ENCODE data around the gene LARP4B. TPM values are rescaled to one million over a fixed set of nuclear protein-coding genes. Genes with fewer than 3 reads are reported as not detected.

Gene LARP4B
- polyA plus RNA-seq, 2 of the 4 experiments (the other 2 are of a cell fraction), result 25.5 to 54.2 TPM

GRCh38 chr10:821322-821721 lies 110.2 kb downstream of the LARP4B start:
- 96% methylated on average over 5 of the region's 5 CpGs for WGBS (ENCODE audit: missing lambda C conversion rate)
- Histone ChIP-seq H3K4me3 (no peak overlapping the region), H3K27ac (no peak overlapping the region), H3K4me1 (no peaks in the 10 kb centered on the region), H3K4me2 (no peak overlapping the region), H3K9me3 (no peaks in the 10 kb centered on the region)
- no peak for ATAC-seq
- DNase-seq (ENCODE audit: low read depth in 1 of 2, low spot score in 1 of 2), result no peak
- ChIA-PET CTCF (interaction anchor here (1.9 kb wide), 1 partner anchor 32 kb away, joined by 7 read pairs; no protein-coding TSS in a partner anchor), POLR2A (no interaction called here)
- TF ChIP-seq CHD2 (IDR thresholded peaks at IDR 0.05; ENCODE audit: low read length, partially characterized antibody), result no peak
- TF ChIP-seq ZSCAN20 (CRISPR knock-in tag; IDR thresholded peaks at IDR 0.05), result no peak
- TF ChIP-seq MAX (IDR thresholded peaks at IDR 0.05), result no peak
- no peak for TF ChIP-seq CTCF (IDR thresholded peaks at IDR 0.05)
- no peak for TF ChIP-seq HOXA7 (CRISPR knock-in tag; IDR thresholded peaks at IDR 0.05)
- TF ChIP-seq HMGXB4 (CRISPR knock-in tag; IDR thresholded peaks at IDR 0.05; ENCODE audit: borderline replicate concordance), result no peak
- no peak for TF ChIP-seq USF2 (IDR thresholded peaks at IDR 0.05)
- TF ChIP-seq FOXS1 (CRISPR knock-in tag; IDR thresholded peaks at IDR 0.05), result no peak
- TF ChIP-seq CHD4 (IDR thresholded peaks at IDR 0.05; ENCODE audit: borderline replicate concordance), result no peak
- TF ChIP-seq MAFK (IDR thresholded peaks at IDR 0.05; ENCODE audit: partially characterized antibody), result no peak
- no peak for TF ChIP-seq TP53 (CRISPR knock-in tag; IDR thresholded peaks at IDR 0.05)
- no peak for TF ChIP-seq E2F6 (IDR thresholded peaks at IDR 0.05; ENCODE audit: borderline replicate concordance, low read depth)
- TF ChIP-seq BHLHE40 (IDR thresholded peaks at IDR 0.05; ENCODE audit: low read depth, low read length), result no peak
- FAIRE-seq, result no peak

GRCh38 chr10:819816-820215 lies 111.7 kb downstream of the LARP4B start:
- Histone ChIP-seq H3K27ac (no peak overlapping the region), H3K9me3 (no peaks in the 10 kb centered on the region), H3K4me1 (no peaks in the 10 kb centered on the region), H3K4me2 (no peak overlapping the region), H3K4me3 (no peak overlapping the region)
- FAIRE-seq (no peak), ATAC-seq (no peak), DNase-seq (ENCODE audit: low read depth in 1 of 2, low spot score in 1 of 2) (no peak)
- 94% methylated on average over 8 of the region's 8 CpGs for WGBS (ENCODE audit: missing lambda C conversion rate)
- ChIA-PET POLR2A (no interaction called here), CTCF (no interaction called here)
- TF ChIP-seq FOSB (CRISPR knock-in tag; IDR thresholded peaks at IDR 0.05), result no peak
- no peak for TF ChIP-seq BCL3 (IDR thresholded peaks at IDR 0.05)
- no peak for TF ChIP-seq SMC3 (IDR thresholded peaks at IDR 0.05)
- no peak for TF ChIP-seq BHLHE40 (IDR thresholded peaks at IDR 0.05; ENCODE audit: low read depth, low read length)
- TF ChIP-seq ESRRA (IDR thresholded peaks at IDR 0.05; ENCODE audit: borderline replicate concordance, low read length), result no peak

GRCh38 chr10:819326-819725 lies 112.2 kb downstream of the LARP4B start:
- WGBS (ENCODE audit: missing lambda C conversion rate), result 77% methylated on average over 9 of the region's 9 CpGs
- ChIA-PET CTCF (no interaction called here), POLR2A (no interaction called here)
- no peak for ATAC-seq
- Histone ChIP-seq H3K4me1 (no peaks in the 10 kb centered on the region), H3K4me2 (no peak overlapping the region), H3K9me3 (no peaks in the 10 kb centered on the region), H3K27ac (no peak overlapping the region), H3K4me3 (no peak overlapping the region)
- no peak for DNase-seq (ENCODE audit: low read depth in 1 of 2, low spot score in 1 of 2)
- no peak for FAIRE-seq
- TF ChIP-seq ZC3H11A (IDR thresholded peaks at IDR 0.05) (no peak), HOXB5 (CRISPR knock-in tag; IDR thresholded peaks at IDR 0.05) (no peak), ELK1 (IDR thresholded peaks at IDR 0.05; ENCODE audit: low read depth, low read length) (no peak), MAX (IDR thresholded peaks at IDR 0.05) (no peak), CHD4 (IDR thresholded peaks at IDR 0.05; ENCODE audit: borderline replicate concordance) (no peak), MYC (IDR thresholded peaks at IDR 0.05; ENCODE audit: borderline replicate concordance, low read length) (no peak), RNF2 (IDR thresholded peaks at IDR 0.05; ENCODE audit: borderline replicate concordance, low read depth) (no peak), HMGXB4 (CRISPR knock-in tag; IDR thresholded peaks at IDR 0.05; ENCODE audit: borderline replicate concordance) (no peak)

Measured in A549 (cell line).